H9 (cell line): ENCODE data around the gene CCM2. TPM values are rescaled to one million over a fixed set of nuclear protein-coding genes. Genes with fewer than 3 reads are reported as not detected.

Experiments
- DNase-seq: peaks from one replicate; pipeline ENCODE4 v3.0.0-alpha.2; 2017
- H2AFZ ChIP-seq: one replicate; pipeline ENCODE4 v1.6.1; 2013; ENCODE audit warnings: mild to moderate bottlenecking, low read length, control low read depth, moderate library complexity
- H2AK5ac ChIP-seq: 2 replicates; pipeline ENCODE4 v1.6.1; 2013; ENCODE audit warnings: low read length, control low read depth, mixed read lengths; ENCODE audit not compliant: insufficient read length
- H2BK120ac ChIP-seq: one replicate; pipeline ENCODE4 v1.6.1; 2013; ENCODE audit warnings: low read depth, mild to moderate bottlenecking, low read length, control low read depth, inconsistent platforms; ENCODE audit not compliant: poor library complexity, severe bottlenecking
- H2BK12ac ChIP-seq: 2 replicates; pipeline ENCODE4 v1.6.1; 2013; ENCODE audit warnings: low read length, control low read depth, mixed read lengths, low read depth; ENCODE audit not compliant: insufficient read length
- H2BK15ac ChIP-seq: 2 replicates; pipeline ENCODE4 v1.6.1; 2013; ENCODE audit warnings: low read depth, low read length, control low read depth
- H2BK20ac ChIP-seq: one replicate; pipeline ENCODE4 v1.6.1; 2013; ENCODE audit warnings: low read depth, mild to moderate bottlenecking, low read length, control low read depth, inconsistent platforms; ENCODE audit not compliant: poor library complexity, severe bottlenecking
- H2BK5ac ChIP-seq: 2 replicates; pipeline ENCODE4 v1.6.1; 2013; ENCODE audit warnings: low read length, control low read depth, mixed read lengths; ENCODE audit not compliant: insufficient read length
- H3K14ac ChIP-seq: 2 replicates; pipeline ENCODE4 v1.6.1; 2013; ENCODE audit warnings: low read length, control low read depth; ENCODE audit not compliant: insufficient read depth
- H3K18ac ChIP-seq: 2 replicates; pipeline ENCODE4 v1.6.1; 2013; ENCODE audit warnings: low read depth, mild to moderate bottlenecking, mixed read lengths, low read length, control low read depth; ENCODE audit not compliant: insufficient read length
- H3K23ac ChIP-seq: 2 replicates; pipeline ENCODE4 v1.6.1; 2013; ENCODE audit warnings: low read length, control low read depth, mixed read lengths, low read depth; ENCODE audit not compliant: insufficient read length
- H3K23me2 ChIP-seq: 2 replicates; pipeline ENCODE4 v1.6.1; 2013; ENCODE audit warnings: low read depth, mild to moderate bottlenecking, mixed read lengths, low read length, control low read depth; ENCODE audit not compliant: insufficient read length, poor library complexity, severe bottlenecking
- H3K27ac ChIP-seq: 2 replicates; pipeline ENCODE4 v1.5.1; 2013; ENCODE audit warnings: low read length, control low read depth, mixed read lengths, low read depth; ENCODE audit not compliant: insufficient read length
- H3K27me3 ChIP-seq: 2 replicates; pipeline ENCODE4 v1.6.1; 2013; ENCODE audit warnings: low read length, control low read depth, inconsistent platforms; ENCODE audit not compliant: insufficient read depth
- H3K4ac ChIP-seq: 2 replicates; pipeline ENCODE4 v1.6.1; 2013; ENCODE audit warnings: low read depth, mild to moderate bottlenecking, control low read depth, inconsistent platforms, low read length, moderate library complexity
- H3K4me1 ChIP-seq: 2 replicates; pipeline ENCODE4 v1.6.1; 2013; ENCODE audit warnings: low read length, control low read depth, inconsistent platforms; ENCODE audit not compliant: insufficient read depth
- H3K4me2 ChIP-seq: 2 replicates; pipeline ENCODE4 v1.6.1; 2013; ENCODE audit warnings: low read length, control low read depth, mixed read lengths; ENCODE audit not compliant: insufficient read length, insufficient read depth
- H3K56ac ChIP-seq: 2 replicates; pipeline ENCODE4 v1.6.1; 2013; ENCODE audit warnings: low read depth, mild to moderate bottlenecking, mixed read lengths, low read length, control low read depth; ENCODE audit not compliant: insufficient read length
- H3K79me1 ChIP-seq: 2 replicates; pipeline ENCODE4 v1.6.1; 2013; ENCODE audit warnings: low read depth, mild to moderate bottlenecking, moderate library complexity, low read length, control low read depth, inconsistent platforms; ENCODE audit not compliant: insufficient read depth, poor library complexity, severe bottlenecking
- H3K79me2 ChIP-seq: 2 replicates; pipeline ENCODE4 v1.6.1; 2013; ENCODE audit warnings: low read length, control low read depth, inconsistent platforms; ENCODE audit not compliant: insufficient read depth
- H3K9ac ChIP-seq: 2 replicates; pipeline ENCODE4 v1.6.1; 2013; ENCODE audit warnings: low read length, control low read depth, mixed read lengths; ENCODE audit not compliant: insufficient read length; ENCODE audit errors: extremely low read depth
- H3K9me3 ChIP-seq: one replicate; pipeline ENCODE4 v1.6.1; 2013; ENCODE audit warnings: low read depth, low read length, inconsistent platforms; ENCODE audit not compliant: control insufficient read depth
- H3T11ph ChIP-seq: one replicate; pipeline ENCODE4 v1.6.1; 2013; ENCODE audit warnings: mild to moderate bottlenecking, low read length, control low read depth, inconsistent platforms
- H4K20me1 ChIP-seq: one replicate; pipeline ENCODE4 v1.6.1; 2013; ENCODE audit not compliant: control insufficient read depth, insufficient read length, insufficient read depth
- H4K5ac ChIP-seq: 2 replicates; pipeline ENCODE4 v1.6.1; 2013; ENCODE audit warnings: low read depth, mild to moderate bottlenecking, mixed read lengths, low read length, control low read depth; ENCODE audit not compliant: insufficient read length
- H4K8ac ChIP-seq: replicated peaks from 2 replicates; pipeline ENCODE4 v1.6.1; 2013; ENCODE audit warnings: low read length, control low read depth, mixed read lengths, low read depth; ENCODE audit not compliant: insufficient read length
- H4K91ac ChIP-seq: 2 replicates; pipeline ENCODE4 v1.6.1; 2013; ENCODE audit warnings: low read depth, mild to moderate bottlenecking, moderate library complexity, mixed read lengths, low read length, control low read depth; ENCODE audit not compliant: insufficient read length
- H3K27ac Mint-ChIP-seq, 3 experiments: 2 replicates in 2 of 3; 3 replicates in 1 of 3; pipeline ENCODE4 v1.8.0; 2020 to 2021; ENCODE audit warnings: mixed read lengths in 3 of 3, mild to moderate bottlenecking in 1 of 3, moderate library complexity in 1 of 3
- H3K27me3 Mint-ChIP-seq: 2 replicates; pipeline ENCODE4 v1.8.0; 2021; ENCODE audit warnings: low read depth, mild to moderate bottlenecking, moderate library complexity, mixed read lengths
- H3K36me3 Mint-ChIP-seq, 3 experiments: 2 replicates in 2 of 3; 3 replicates in 1 of 3; pipeline ENCODE4 v1.8.0; 2020 to 2021; ENCODE audit warnings: low read depth in 3 of 3, mixed read lengths in 3 of 3; ENCODE audit not compliant: insufficient read depth in 1 of 3
- H3K4me1 Mint-ChIP-seq, 2 experiments: 2 replicates each; pipeline ENCODE4 v1.8.0; 2020; ENCODE audit warnings: mixed read lengths in 2 of 2
- H3K4me3 Mint-ChIP-seq, 2 experiments: 2 replicates in 1 of 2; 3 replicates in 1 of 2; pipeline ENCODE4 v1.8.0; 2020 to 2021; ENCODE audit warnings: mild to moderate bottlenecking in 2 of 2, mixed read lengths in 2 of 2, moderate library complexity in 1 of 2
- H3K9me3 Mint-ChIP-seq, 2 experiments: 2 replicates in 1 of 2; 3 replicates in 1 of 2; pipeline ENCODE4 v1.8.0; 2020; ENCODE audit warnings: mild to moderate bottlenecking in 2 of 2, mixed read lengths in 2 of 2, moderate library complexity in 1 of 2
- CTCF ChIP-seq: fragments of 200-600 bp; sonication (generic); conservative IDR thresholded peaks from 3 replicates; pipeline ENCODE4 v1.8.0; 2021; ENCODE audit warnings: antibody characterized with exemption, mild to moderate bottlenecking
- WGBS: extraction: QIAGEN DNeasy Blood & Tissue Kit; methylation state at CpG from one replicate; pipeline ENCODE4 v1.1.7; 2013; ENCODE audit warnings: missing lambda C conversion rate, low lambda C conversion rate, mixed read lengths; ENCODE audit not compliant: insufficient read length; ENCODE audit errors: extremely low coverage; 5-methylcytosine and 5-hydroxymethylcytosine counted together
- total RNA-seq: library from RNA; stranded (reverse); gene quantifications from 2 replicates; pipeline ENCODE4 v1.2.1, GENCODE V29; 2021

CCM2 gene
- total RNA-seq, 1 experiment from 2014 or later: 30.4 TPM

GRCh38 chr7:45081670-45081974, 81.6 kb downstream of the CCM2 start:
- H3K4me2 ChIP-seq: no peak overlapping the region
- peaks cover 11% of the 10 kb centered on the region for H3K27me3 Mint-ChIP-seq
- H3K9me3 ChIP-seq: no peaks in the 10 kb centered on the region
- TF ChIP-seq CTCF: no peak
- no peak overlapping the region for H3K9ac ChIP-seq
- no peak overlapping the region for H3K27ac ChIP-seq
- no CpG with 5 or more reads among the region's 9 CpGs for WGBS
- no peaks in the 10 kb centered on the region for H3K27me3 ChIP-seq
- no peak overlapping the region for H2BK15ac ChIP-seq
- no peak overlapping the region for H4K5ac ChIP-seq
- H4K8ac ChIP-seq: no peak overlapping the region
- no peaks in the 10 kb centered on the region for H4K20me1 ChIP-seq
- no peaks in the 10 kb centered on the region for H3K23me2 ChIP-seq
- H2BK120ac ChIP-seq: no peak overlapping the region
- peaks cover 0 to 9% (median 0%) of the 10 kb centered on the region in 3 experiments; a peak in 5 of 7 replicates for H3K36me3 Mint-ChIP-seq
- H2BK20ac ChIP-seq: no peak overlapping the region
- no peaks in the 10 kb centered on the region for H3K4me1 Mint-ChIP-seq
- no peak overlapping the region for H2BK5ac ChIP-seq
- no peak overlapping the region for H2AK5ac ChIP-seq
- no peak overlapping the region for H3K4me3 Mint-ChIP-seq
- H3K4ac ChIP-seq: no peak overlapping the region
- H3T11ph ChIP-seq: no peak overlapping the region
- no peak overlapping the region for H3K56ac ChIP-seq
- DNase-seq: no peak
- H3K23ac ChIP-seq: no peak overlapping the region
- no peak overlapping the region for H3K27ac Mint-ChIP-seq
- H2BK12ac ChIP-seq: no peak overlapping the region
- no peaks in the 10 kb centered on the region for H3K79me2 ChIP-seq
- H3K4me1 ChIP-seq: no peaks in the 10 kb centered on the region
- H4K91ac ChIP-seq: no peak overlapping the region
- H3K14ac ChIP-seq: no peak overlapping the region
- no peak overlapping the region for H3K18ac ChIP-seq
- H3K79me1 ChIP-seq: no peaks in the 10 kb centered on the region
- peaks cover 0 to 3% of the 10 kb centered on the region in 2 experiments; a peak in 2 of 5 replicates for H3K9me3 Mint-ChIP-seq
- H2AFZ ChIP-seq: no peak overlapping the region
